Measurements from ENCODE around the gene TBKBP1. TPM values are rescaled to one million over a fixed set of nuclear protein-coding genes. Genes with fewer than 3 reads are reported as not detected.
"Not testable (repeated sequence)": the region's sequence is repeated elsewhere in the genome, so short reads cannot be mapped to it uniquely, and the experiment has no call there.

TBKBP1 gene
- total and polyA plus RNA-seq, 2 of the 4 experiments (the other 2 are of a cell fraction): 3.4 to 8.5 TPM

GRCh38 chr17:47682138-47682537 is 11.8 kb upstream of the TBKBP1 start:
- WGBS, 2 experiments (ENCODE audit: extremely low coverage in 2 of 2, insufficient read length in 1 of 2): no CpG with 5 or more reads among the region's 2 CpGs
- in situ Hi-C loops (cut with MboI; ENCODE audit: low sequenced_read_pairs): no loop called here

DNA sequence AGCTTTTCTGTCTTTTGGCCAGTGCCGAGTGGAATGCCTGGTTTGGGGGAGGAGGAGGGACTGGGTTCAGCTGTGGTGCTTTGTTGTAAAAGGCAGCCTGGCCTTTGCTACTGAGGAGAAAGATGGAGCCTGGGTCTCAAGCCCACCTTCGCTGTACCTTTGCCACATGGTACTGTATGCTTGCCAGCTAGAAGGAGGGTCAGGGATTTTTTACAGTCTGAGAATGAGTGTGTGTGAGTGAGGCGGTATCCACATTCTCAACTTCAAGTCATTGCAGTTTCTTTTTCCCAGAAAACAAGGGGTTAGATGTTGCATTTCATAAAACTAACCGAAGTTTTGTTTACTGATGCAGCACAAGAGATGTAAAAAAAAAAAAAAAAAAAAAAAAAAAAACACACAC is 11.2 kb upstream of the TBKBP1 start:
- H3K4me3 ChIP-seq (ENCODE audit: insufficient read depth, low read depth, low read length); H4K91ac ChIP-seq (ENCODE audit: insufficient read depth, low read depth, low read length); H2AK5ac ChIP-seq (ENCODE audit: low read depth, low read length); H3K4me2 ChIP-seq (ENCODE audit: low read depth, low read length); H2BK20ac ChIP-seq (ENCODE audit: low read depth, low read length); H4K8ac ChIP-seq (ENCODE audit: low read depth in 2 of 2, low read length in 2 of 2); in situ Hi-C loops (cut with MboI; ENCODE audit: low sequenced_read_pairs); H3K27ac ChIP-seq (ENCODE audit: insufficient read depth, low read length); H3K4ac ChIP-seq (ENCODE audit: low read depth, low read length); H2BK15ac ChIP-seq (ENCODE audit: low read depth, low read length); H2BK120ac ChIP-seq (ENCODE audit: low read depth, low read length); intact Hi-C loops (cut with micrococcal nuclease); H3K9me3 ChIP-seq (ENCODE audit: control insufficient read depth, insufficient read depth, low read length); H2AK9ac ChIP-seq (replicated peaks; ENCODE audit: low read depth, low read length, poor library complexity); H3K23ac ChIP-seq (ENCODE audit: low read depth, low read length); H3K56ac ChIP-seq (ENCODE audit: extremely low read depth, insufficient read depth, low read length); ATAC-seq (ENCODE audit: low read depth); H4K5ac ChIP-seq (ENCODE audit: low read depth, low read length); H3K9ac ChIP-seq (ENCODE audit: low read depth, low read length); H3K14ac ChIP-seq (replicated peaks; ENCODE audit: low read depth, low read length); DNase-seq; H3K18ac ChIP-seq (ENCODE audit: low read depth, low read length); dilution Hi-C loops (cut with HindIII; ENCODE audit: low sequenced_read_pairs, unreplicated experiment); H2BK5ac ChIP-seq (ENCODE audit: low read depth, low read length, poor library complexity, severe bottlenecking); H3K27me3 ChIP-seq (ENCODE audit: control insufficient read depth, insufficient read depth, low read length); H2AFZ ChIP-seq (replicated peaks; ENCODE audit: low read length, poor library complexity): not testable (repeated sequence)
- Histone ChIP-seq H3K36me3 (ENCODE audit: control insufficient read depth, insufficient read depth, low read length) (peaks cover 47% of the 10 kb centered on the region), H3K9me1 (ENCODE audit: insufficient read depth, low read length) (peaks cover 14% of the 10 kb centered on the region), H3K4me1 (ENCODE audit: control insufficient read depth, insufficient read depth, low read length) (peaks cover 18% of the 10 kb centered on the region), H4K20me1 (ENCODE audit: insufficient read depth, low read length) (peaks cover 49% of the 10 kb centered on the region), H3K79me1 (ENCODE audit: low read depth in 1 of 2, low read length in 2 of 2) (peaks cover 22 to 45% of the 10 kb centered on the region in 2 experiments)
- ChIA-PET POLR2A (ENCODE audit: unreplicated experiment) (interaction anchor here (0.6 kb wide), 1 partner anchor 68 kb away, joined by 3 read pairs; no protein-coding TSS in a partner anchor), CTCF (interaction anchor here (1.0 kb wide), 1 partner anchor 9 kb away, joined by 3 read pairs; no protein-coding TSS in a partner anchor)
- no CpG with 5 or more reads among the region's 4 CpGs for WGBS, 2 experiments (ENCODE audit: extremely low coverage in 2 of 2, insufficient read length in 1 of 2)
- TSS peak; percentile 89 for BruUV-seq (replicated peaks)

More at GRCh38 chr17:47682138-47682537, 11.8 kb upstream of the TBKBP1 start:
- CTCF ChIA-PET: no interaction called here
- Histone ChIP-seq H3K9me1 (ENCODE audit: insufficient read depth, low read length) (peaks cover 10% of the 10 kb centered on the region), H4K8ac (ENCODE audit: low read depth in 2 of 2, low read length in 2 of 2) (no peak overlapping the region), H4K5ac (ENCODE audit: low read depth, low read length) (no peak overlapping the region), H3K4me1 (ENCODE audit: control insufficient read depth, insufficient read depth, low read length) (peaks cover 15% of the 10 kb centered on the region), H4K91ac (ENCODE audit: insufficient read depth, low read depth, low read length) (no peak overlapping the region), H2BK20ac (ENCODE audit: low read depth, low read length) (no peak overlapping the region), H3K36me3 (ENCODE audit: control insufficient read depth, insufficient read depth, low read length) (peaks cover 51% of the 10 kb centered on the region), H2BK120ac (ENCODE audit: low read depth, low read length) (no peak overlapping the region), H2AK9ac (replicated peaks; ENCODE audit: low read depth, low read length, poor library complexity) (no peak overlapping the region), H3K4me3 (ENCODE audit: insufficient read depth, low read depth, low read length) (no peak overlapping the region), H2AFZ (replicated peaks; ENCODE audit: low read length, poor library complexity) (no peak overlapping the region), H3K18ac (ENCODE audit: low read depth, low read length) (no peak overlapping the region), H2AK5ac (ENCODE audit: low read depth, low read length) (no peak overlapping the region), H3K4me2 (ENCODE audit: low read depth, low read length) (no peak overlapping the region), H3K79me1 (ENCODE audit: low read depth in 1 of 2, low read length in 2 of 2) (peaks cover 26 to 43% of the 10 kb centered on the region in 2 experiments), H3K9me3 (ENCODE audit: control insufficient read depth, insufficient read depth, low read length) (no peaks in the 10 kb centered on the region), H2BK5ac (ENCODE audit: low read depth, low read length, poor library complexity, severe bottlenecking) (no peak overlapping the region), H3K14ac (replicated peaks; ENCODE audit: low read depth, low read length) (no peak overlapping the region), H3K27ac (ENCODE audit: insufficient read depth, low read length) (no peak overlapping the region), H3K56ac (ENCODE audit: extremely low read depth, insufficient read depth, low read length) (no peak overlapping the region), H2BK15ac (ENCODE audit: low read depth, low read length) (no peak overlapping the region), H3K23ac (ENCODE audit: low read depth, low read length) (no peak overlapping the region), H3K4ac (ENCODE audit: low read depth, low read length) (no peak overlapping the region), H3K9ac (ENCODE audit: low read depth, low read length) (no peak overlapping the region), H3K27me3 (ENCODE audit: control insufficient read depth, insufficient read depth, low read length) (no peaks in the 10 kb centered on the region), H4K20me1 (ENCODE audit: insufficient read depth, low read length) (peaks cover 43% of the 10 kb centered on the region)
- intact Hi-C loops (cut with micrococcal nuclease): no loop called here
- no TSS peak for BruUV-seq (replicated peaks)
- ATAC-seq (ENCODE audit: low read depth): no peak
- POLR2A ChIA-PET (ENCODE audit: unreplicated experiment): interaction anchor here (0.6 kb wide), 1 partner anchor 68 kb away, joined by 3 read pairs; no protein-coding TSS in a partner anchor
- DNase-seq: no peak
- dilution Hi-C loops (cut with HindIII; ENCODE audit: low sequenced_read_pairs, unreplicated experiment): no loop called here
- TF ChIP-seq RCOR1 (IDR thresholded peaks at IDR 0.05; ENCODE audit: insufficient replicate concordance, low read length): no peak
- TF ChIP-seq, protein P1, sequence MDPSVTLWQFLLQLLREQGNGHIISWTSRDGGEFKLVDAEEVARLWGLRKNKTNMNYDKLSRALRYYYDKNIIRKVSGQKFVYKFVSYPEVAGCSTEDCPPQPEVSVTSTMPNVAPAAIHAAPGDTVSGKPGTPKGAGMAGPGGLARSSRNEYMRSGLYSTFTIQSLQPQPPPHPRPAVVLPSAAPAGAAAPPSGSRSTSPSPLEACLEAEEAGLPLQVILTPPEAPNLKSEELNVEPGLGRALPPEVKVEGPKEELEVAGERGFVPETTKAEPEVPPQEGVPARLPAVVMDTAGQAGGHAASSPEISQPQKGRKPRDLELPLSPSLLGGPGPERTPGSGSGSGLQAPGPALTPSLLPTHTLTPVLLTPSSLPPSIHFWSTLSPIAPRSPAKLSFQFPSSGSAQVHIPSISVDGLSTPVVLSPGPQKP (IDR thresholded peaks at IDR 0.05; ENCODE audit: borderline replicate concordance, low read depth, low read length): no peak
- no peak for TF ChIP-seq CEBPB (IDR thresholded peaks at IDR 0.05; ENCODE audit: low read depth, low read length)
- peak; percentile 76 for TF ChIP-seq MAFK (IDR thresholded peaks at IDR 0.05; ENCODE audit: low read depth, low read length)
- TF ChIP-seq, protein P2, sequence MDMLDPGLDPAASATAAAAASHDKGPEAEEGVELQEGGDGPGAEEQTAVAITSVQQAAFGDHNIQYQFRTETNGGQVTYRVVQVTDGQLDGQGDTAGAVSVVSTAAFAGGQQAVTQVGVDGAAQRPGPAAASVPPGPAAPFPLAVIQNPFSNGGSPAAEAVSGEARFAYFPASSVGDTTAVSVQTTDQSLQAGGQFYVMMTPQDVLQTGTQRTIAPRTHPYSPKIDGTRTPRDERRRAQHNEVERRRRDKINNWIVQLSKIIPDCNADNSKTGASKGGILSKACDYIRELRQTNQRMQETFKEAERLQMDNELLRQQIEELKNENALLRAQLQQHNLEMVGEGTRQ (IDR thresholded peaks at IDR 0.05; ENCODE audit: low read depth, low read length): no peak
- TF ChIP-seq BHLHE40 (IDR thresholded peaks at IDR 0.05; ENCODE audit: low read depth, low read length): no peak
- TF ChIP-seq NFE2L2 (IDR thresholded peaks at IDR 0.05; ENCODE audit: low read depth, low read length): no peak

Data from IMR-90 (cell line).